A673 (cell line): Measurements from ENCODE around the gene SHOC2. TPM values are rescaled to one million over a fixed set of nuclear protein-coding genes. Genes with fewer than 3 reads are reported as not detected.

ENCODE experiments used
- BruUV-seq: library from RNA; stranded (reverse); fragments of 400-500 nt; replicated peaks from 2 replicates; lab custom pipeline; 2021; lab: Mats Ljungman, UMichigan
- CTCF ChIA-PET: fragments of 300-600 bp; sonication (Branson Sonifier 250); formaldehyde crosslinking; loops from one replicate; lab custom pipeline; 2022; ENCODE audit warnings: antibody characterized with exemption; lab: Charles Lee
- POLR2A ChIA-PET: fragments of 300-600 bp; sonication (Branson Sonifier 250); formaldehyde crosslinking; loops from one replicate; lab custom pipeline; 2022; ENCODE audit warnings: antibody characterized with exemption; ENCODE audit not compliant: low non-redundant PET; lab: Charles Lee
- DNase-seq: peaks from one replicate; pipeline ENCODE4 v3.0.0-alpha.2; 2015; ENCODE audit warnings: low spot score
- H3K27ac ChIP-seq: fragments of 200-600 bp; sonication (generic); 2 replicates; pipeline ENCODE4 v1.5.1; 2016; ENCODE audit warnings: mixed run types, low read depth, mild to moderate bottlenecking, mixed read lengths, antibody characterized with exemption, low read length; ENCODE audit not compliant: poor library complexity, severe bottlenecking
- H3K27me3 ChIP-seq: fragments of 200-600 bp; sonication (generic); replicated peaks from 2 replicates; pipeline ENCODE4 v1.6.1; 2017; ENCODE audit warnings: mixed run types, low read depth, mild to moderate bottlenecking, mixed read lengths, antibody characterized with exemption, low read length; ENCODE audit not compliant: insufficient read depth, poor library complexity
- H3K36me3 ChIP-seq: fragments of 200-600 bp; sonication (generic); 2 replicates; pipeline ENCODE4 v1.6.1; 2016; ENCODE audit warnings: mixed run types, mild to moderate bottlenecking, mixed read lengths, antibody characterized with exemption, low read length; ENCODE audit not compliant: insufficient read depth, poor library complexity, severe bottlenecking
- H3K4me1 ChIP-seq: fragments of 200-600 bp; sonication (generic); 2 replicates; pipeline ENCODE4 v1.6.1; 2017; ENCODE audit warnings: mixed run types, mild to moderate bottlenecking, mixed read lengths, antibody characterized with exemption, low read length; ENCODE audit not compliant: insufficient read depth, poor library complexity, severe bottlenecking
- H3K4me3 ChIP-seq: fragments of 200-600 bp; sonication (generic); 2 replicates; pipeline ENCODE4 v1.5.1; 2016; ENCODE audit warnings: low read depth, mixed run types, mild to moderate bottlenecking, mixed read lengths, low read length; ENCODE audit not compliant: poor library complexity, severe bottlenecking
- H3K9me3 ChIP-seq: fragments of 200-600 bp; sonication (generic); 2 replicates; pipeline ENCODE4 v1.6.1; 2016; ENCODE audit warnings: mixed run types, low read depth, mild to moderate bottlenecking, mixed read lengths, antibody characterized with exemption, low read length; ENCODE audit not compliant: poor library complexity, severe bottlenecking
- EZH2 ChIP-seq: fragments of 200-600 bp; sonication (generic); IDR thresholded peaks from 2 replicates; pipeline ENCODE4 v1.6.1; 2017; ENCODE audit warnings: borderline replicate concordance, low read depth, mild to moderate bottlenecking, mixed read lengths, antibody characterized with exemption, low read length; ENCODE audit not compliant: poor library complexity, severe bottlenecking
- intact Hi-C: fragments of 100-400 bp; cut with micrococcal nuclease; formaldehyde crosslinking; loops from one replicate; pipeline ENCODE4 v1.10.0; 2022; ENCODE audit not compliant: unreplicated experiment
- total RNA-seq: library from RNA; stranded (reverse); gene quantifications from 2 replicates; pipeline ENCODE4 v1.2.3, GENCODE V29; 2021
- TF ChIP-seq, protein P1 (sequence below): fragments of 300-800, 200-600 bp; sonication (generic); conservative IDR thresholded peaks from 2 replicates; pipeline ENCODE4 v1.5.1; 2017; ENCODE audit warnings: low read depth, mild to moderate bottlenecking, antibody characterized with exemption, low read length, moderate library complexity, mixed read lengths

SHOC2 gene
- total RNA-seq, 1 experiment from 2014 or later: 37.6 TPM

DNA sequence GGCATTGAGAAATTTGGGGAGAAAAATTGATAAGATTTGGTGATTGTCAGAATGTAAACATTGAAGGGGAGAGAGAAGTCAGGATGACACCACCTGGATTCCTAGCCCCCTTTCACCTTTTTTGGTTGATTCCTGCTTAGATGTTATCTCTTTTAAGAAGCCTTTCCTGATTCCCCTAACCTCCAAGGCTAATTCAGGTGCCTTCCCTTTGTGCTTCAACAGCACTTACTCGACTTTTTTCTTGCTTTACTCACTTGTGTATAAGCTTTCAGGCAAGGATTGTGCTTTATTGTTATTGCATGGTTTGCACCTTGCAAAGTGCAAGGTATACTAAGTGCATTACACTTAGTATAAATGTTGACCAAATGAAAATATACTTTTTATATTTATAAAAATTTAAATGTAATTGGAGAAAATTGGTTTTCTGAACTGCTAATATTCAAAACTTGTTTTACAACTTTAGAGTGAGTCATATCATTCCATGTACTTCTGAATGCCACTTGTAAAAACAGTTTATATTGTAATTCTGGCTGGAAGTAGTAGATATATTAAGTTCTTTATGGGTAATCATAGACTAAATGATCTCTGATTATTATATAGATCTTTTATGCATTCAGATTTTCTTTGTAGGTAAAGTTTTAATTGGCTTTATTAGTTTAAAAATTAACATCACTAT, 13.2 kb downstream of the SHOC2 start:
- intact Hi-C loops: no loop called here
- TF ChIP-seq, protein P1, sequence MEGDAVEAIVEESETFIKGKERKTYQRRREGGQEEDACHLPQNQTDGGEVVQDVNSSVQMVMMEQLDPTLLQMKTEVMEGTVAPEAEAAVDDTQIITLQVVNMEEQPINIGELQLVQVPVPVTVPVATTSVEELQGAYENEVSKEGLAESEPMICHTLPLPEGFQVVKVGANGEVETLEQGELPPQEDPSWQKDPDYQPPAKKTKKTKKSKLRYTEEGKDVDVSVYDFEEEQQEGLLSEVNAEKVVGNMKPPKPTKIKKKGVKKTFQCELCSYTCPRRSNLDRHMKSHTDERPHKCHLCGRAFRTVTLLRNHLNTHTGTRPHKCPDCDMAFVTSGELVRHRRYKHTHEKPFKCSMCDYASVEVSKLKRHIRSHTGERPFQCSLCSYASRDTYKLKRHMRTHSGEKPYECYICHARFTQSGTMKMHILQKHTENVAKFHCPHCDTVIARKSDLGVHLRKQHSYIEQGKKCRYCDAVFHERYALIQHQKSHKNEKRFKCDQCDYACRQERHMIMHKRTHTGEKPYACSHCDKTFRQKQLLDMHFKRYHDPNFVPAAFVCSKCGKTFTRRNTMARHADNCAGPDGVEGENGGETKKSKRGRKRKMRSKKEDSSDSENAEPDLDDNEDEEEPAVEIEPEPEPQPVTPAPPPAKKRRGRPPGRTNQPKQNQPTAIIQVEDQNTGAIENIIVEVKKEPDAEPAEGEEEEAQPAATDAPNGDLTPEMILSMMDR: no peak
- TF ChIP-seq EZH2: no peak

DNA sequence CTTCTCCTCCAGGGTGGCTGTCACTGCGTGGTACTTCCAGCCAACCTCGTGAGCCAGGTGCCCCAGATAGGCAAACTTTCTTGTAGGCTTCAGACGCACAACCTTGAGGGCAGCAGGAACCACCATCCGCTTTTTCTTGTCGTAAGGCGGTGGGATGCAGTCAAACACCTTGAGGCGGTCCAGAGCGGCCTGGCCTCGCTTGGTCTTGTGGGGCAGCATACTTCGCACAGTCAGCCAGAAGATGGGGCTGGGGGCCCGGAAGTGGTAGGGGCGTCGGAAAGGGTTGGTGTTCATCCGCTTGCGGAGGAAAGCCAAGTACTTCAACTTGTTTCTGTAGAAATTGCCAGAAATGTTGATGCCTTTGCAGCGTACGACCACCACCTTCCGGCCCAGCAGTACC, 17.4 kb downstream of the SHOC2 start:
- ChIA-PET CTCF (no interaction called here), POLR2A (no interaction called here)
- DNase-seq: no peak
- Histone ChIP-seq H3K9me3 (no peaks in the 10 kb centered on the region), H3K4me1 (no peaks in the 10 kb centered on the region), H3K36me3 (peaks cover under 1% of the 10 kb centered on the region), H3K4me3 (no peak overlapping the region), H3K27me3 (no peaks in the 10 kb centered on the region), H3K27ac (no peak overlapping the region)
- TF ChIP-seq EZH2: no peak
- TF ChIP-seq, protein P1: no peak
- BruUV-seq: no TSS peak
- intact Hi-C loops: no loop called here

More for the DNA sequence above, 13.2 kb downstream of the SHOC2 start:
- DNase-seq: no peak
- no peaks in the 10 kb centered on the region for H3K9me3 ChIP-seq
- H3K27ac ChIP-seq: no peak overlapping the region
- H3K27me3 ChIP-seq: no peaks in the 10 kb centered on the region
- no peaks in the 10 kb centered on the region for H3K36me3 ChIP-seq
- H3K4me1 ChIP-seq: peaks cover 10% of the 10 kb centered on the region
- no peak overlapping the region for H3K4me3 ChIP-seq
- ChIA-PET CTCF (no interaction called here), POLR2A (no interaction called here)
- BruUV-seq: no TSS peak

DNA sequence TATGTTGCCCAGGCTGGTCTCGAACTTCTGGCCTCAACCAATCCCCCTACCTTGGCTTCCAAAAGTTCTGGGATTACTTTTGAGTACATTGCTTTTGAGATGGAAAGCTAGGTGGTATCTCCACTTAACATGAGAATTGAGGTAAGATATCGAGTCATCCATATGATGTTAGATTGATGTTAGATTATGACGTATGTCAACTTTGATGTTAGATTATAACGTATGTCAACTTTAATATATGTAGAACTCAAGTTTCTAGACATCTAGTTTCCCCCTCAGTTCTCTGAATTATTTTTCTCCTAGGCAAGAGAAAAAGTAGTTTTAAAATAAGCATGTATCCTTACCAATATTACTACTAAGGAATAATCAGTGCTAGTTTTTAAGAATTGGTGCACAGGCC, 20.0 kb downstream of the SHOC2 start:
- peaks cover 6% of the 10 kb centered on the region for H3K9me3 ChIP-seq
- H3K27me3 ChIP-seq: no peaks in the 10 kb centered on the region
- peaks cover 5% of the 10 kb centered on the region for H3K4me1 ChIP-seq
- peaks cover 9% of the 10 kb centered on the region for H3K36me3 ChIP-seq
- TF ChIP-seq, protein P1: no peak
- H3K4me3 ChIP-seq: no peak overlapping the region
- ChIA-PET POLR2A (no interaction called here), CTCF (no interaction called here)
- no peak overlapping the region for H3K27ac ChIP-seq
- intact Hi-C loops: loop anchor here (1.0 kb wide), 1 partner anchor 8 kb away; no protein-coding TSS in a partner anchor
- BruUV-seq: no TSS peak
- DNase-seq: no peak
